ENCODE results near the gene PF4V1. TPM values are rescaled to one million over a fixed set of nuclear protein-coding genes. Genes with fewer than 3 reads are reported as not detected.

Gene PF4V1
- total RNA-seq, 1 donor from 2014 or later, result not detected

GRCh38 chr4:73843369-73843768 is 9.7 kb upstream of the PF4V1 start:
- no peak for ATAC-seq
- intact Hi-C loops (cut with micrococcal nuclease), result no loop called here
- DNase-seq, result no peak

GRCh38 chr4:73844345-73844744 is 8.8 kb upstream of the PF4V1 start:
- intact Hi-C loops (cut with micrococcal nuclease), result no loop called here
- no peak for ATAC-seq
- no peak for DNase-seq

GRCh38 chr4:73844806-73845205 is 8.3 kb upstream of the PF4V1 start:
- ATAC-seq (no peak), DNase-seq (no peak)
- intact Hi-C loops (cut with micrococcal nuclease), result no loop called here

- intact Hi-C loops (cut with micrococcal nuclease), result no loop called here
- ATAC-seq (no peak), DNase-seq (no peak)
These were observed 5.4 kb upstream of the PF4V1 start for GRCh38 chr4:73847526-73848182.

- intact Hi-C loops (cut with micrococcal nuclease), result no loop called here
- DNase-seq (no peak), ATAC-seq (no peak)
These were observed 4.8 kb upstream of the PF4V1 start for GRCh38 chr4:73848183-73848777.

GRCh38 chr4:73850261-73850970 is 2.7 kb upstream of the PF4V1 start:
- DNase-seq (no peak), ATAC-seq (no peak)
- intact Hi-C loops (cut with micrococcal nuclease), result no loop called here

GRCh38 chr4:73851293-73851692 is 1.8 kb upstream of the PF4V1 start:
- DNase-seq (no peak), ATAC-seq (no peak)
- intact Hi-C loops (cut with micrococcal nuclease), result no loop called here

GRCh38 chr4:73852771-73853170 is 325 bp upstream of the PF4V1 start:
- DNase-seq (no peak), ATAC-seq (no peak)
- intact Hi-C loops (cut with micrococcal nuclease), result no loop called here

GRCh38 chr4:73853718-73854473 is 800 bp downstream of the PF4V1 start:
- intact Hi-C loops (cut with micrococcal nuclease), result no loop called here
- ATAC-seq, result no peak
- DNase-seq, result no peak

- DNase-seq (no peak), ATAC-seq (no peak)
- intact Hi-C loops (cut with micrococcal nuclease), result no loop called here
These were observed 2.3 kb downstream of the PF4V1 start for GRCh38 chr4:73855406-73855805.

GRCh38 chr4:73856518-73856917 is 3.4 kb downstream of the PF4V1 start:
- DNase-seq, result no peak
- ATAC-seq, result peak; percentile 47
- intact Hi-C loops (cut with micrococcal nuclease), result no loop called here

GRCh38 chr4:73859614-73860088 is 6.6 kb downstream of the PF4V1 start:
- intact Hi-C loops (cut with micrococcal nuclease), result no loop called here
- DNase-seq, result no peak
- ATAC-seq, result peak; percentile 87

- ATAC-seq (no peak), DNase-seq (no peak)
- intact Hi-C loops (cut with micrococcal nuclease), result no loop called here
These were observed 7.1 kb downstream of the PF4V1 start for GRCh38 chr4:73860181-73860580.

- DNase-seq, result no peak
- intact Hi-C loops (cut with micrococcal nuclease), result no loop called here
- no peak for ATAC-seq
These were observed 7.8 kb downstream of the PF4V1 start for GRCh38 chr4:73860917-73861316.

GRCh38 chr4:73862322-73862721 is 9.2 kb downstream of the PF4V1 start:
- intact Hi-C loops (cut with micrococcal nuclease), result no loop called here
- ATAC-seq (no peak), DNase-seq (no peak)

GRCh38 chr4:73864365-73864764 is 11.3 kb downstream of the PF4V1 start:
- no peak for ATAC-seq
- DNase-seq, result no peak
- intact Hi-C loops (cut with micrococcal nuclease), result no loop called here

- intact Hi-C loops (cut with micrococcal nuclease), result no loop called here
- ATAC-seq, result peak; percentile 34
- DNase-seq, result no peak
These were observed 11.9 kb downstream of the PF4V1 start for GRCh38 chr4:73864961-73865360.

- ATAC-seq (no peak), DNase-seq (no peak)
- intact Hi-C loops (cut with micrococcal nuclease), result no loop called here
These were observed 12.5 kb downstream of the PF4V1 start for GRCh38 chr4:73865431-73866096.

GRCh38 chr4:73866246-73866645 is 13.2 kb downstream of the PF4V1 start:
- DNase-seq (no peak), ATAC-seq (no peak)
- intact Hi-C loops (cut with micrococcal nuclease), result no loop called here

All from left ventricle myocardium superior (tissue), 1 donor.